HL-60/S4 treated with retinoic acid at 250 ng/mL for 4 days and 3 days (cell line): ENCODE results near the gene TNFRSF11A.

Source experiments
- in situ Hi-C: fragments of 300-500 bp; cut with MboI; formaldehyde crosslinking; loops from 2 replicates; pipeline ENCODE4 v1.7.0; 2022; ENCODE audit warnings: low sequenced_read_pairs

The TNFRSF11A gene

GRCh38 chr18:62324181-62324828, 805 bp upstream of the TNFRSF11A start:
- in situ Hi-C loops = no loop called here

GRCh38 chr18:62325806-62326645, 916 bp downstream of the TNFRSF11A start:
- in situ Hi-C loops = no loop called here

GRCh38 chr18:62326646-62327348, 1.7 kb downstream of the TNFRSF11A start:
- in situ Hi-C loops = no loop called here

- in situ Hi-C loops = no loop called here
These were observed 2.9 kb downstream of the TNFRSF11A start for GRCh38 chr18:62327977-62328376.

GRCh38 chr18:62328586-62329525, 3.7 kb downstream of the TNFRSF11A start:
- in situ Hi-C loops = no loop called here

- in situ Hi-C loops = no loop called here
These were observed 4.8 kb downstream of the TNFRSF11A start for GRCh38 chr18:62329691-62330454.

GRCh38 chr18:62330650-62331049, 5.5 kb downstream of the TNFRSF11A start:
- in situ Hi-C loops = no loop called here

GRCh38 chr18:62331581-62332356, 6.7 kb downstream of the TNFRSF11A start:
- in situ Hi-C loops = no loop called here

GRCh38 chr18:62332431-62332830, 7.3 kb downstream of the TNFRSF11A start:
- in situ Hi-C loops = no loop called here

GRCh38 chr18:62332964-62333695, 8.0 kb downstream of the TNFRSF11A start:
- in situ Hi-C loops = no loop called here

GRCh38 chr18:62334120-62334519, 9.0 kb downstream of the TNFRSF11A start:
- in situ Hi-C loops = no loop called here

- in situ Hi-C loops = no loop called here
These were observed 10.4 kb downstream of the TNFRSF11A start for GRCh38 chr18:62335494-62335893.

GRCh38 chr18:62336618-62337017, 11.5 kb downstream of the TNFRSF11A start:
- in situ Hi-C loops = no loop called here

GRCh38 chr18:62337336-62337735, 12.2 kb downstream of the TNFRSF11A start:
- in situ Hi-C loops = no loop called here

- in situ Hi-C loops = no loop called here
These were observed 13.5 kb downstream of the TNFRSF11A start for GRCh38 chr18:62338446-62339105.

- in situ Hi-C loops = no loop called here
These were observed 14.2 kb downstream of the TNFRSF11A start for GRCh38 chr18:62339106-62339988.

GRCh38 chr18:62340996-62341395, 15.9 kb downstream of the TNFRSF11A start:
- in situ Hi-C loops = no loop called here
